ENCODE results near the gene ZNF367.

GRCh38 chr9:96342571-96343245, 75.5 kb downstream of the ZNF367 start:
- no peak for TF ChIP-seq POLR2A (IDR thresholded peaks at IDR 0.05; ENCODE audit: low read depth, low read length)
- TF ChIP-seq EZH2 (IDR thresholded peaks at IDR 0.05; ENCODE audit: borderline replicate concordance, low read depth, low read length, severe bottlenecking) = no peak
- TF ChIP-seq, protein P1, sequence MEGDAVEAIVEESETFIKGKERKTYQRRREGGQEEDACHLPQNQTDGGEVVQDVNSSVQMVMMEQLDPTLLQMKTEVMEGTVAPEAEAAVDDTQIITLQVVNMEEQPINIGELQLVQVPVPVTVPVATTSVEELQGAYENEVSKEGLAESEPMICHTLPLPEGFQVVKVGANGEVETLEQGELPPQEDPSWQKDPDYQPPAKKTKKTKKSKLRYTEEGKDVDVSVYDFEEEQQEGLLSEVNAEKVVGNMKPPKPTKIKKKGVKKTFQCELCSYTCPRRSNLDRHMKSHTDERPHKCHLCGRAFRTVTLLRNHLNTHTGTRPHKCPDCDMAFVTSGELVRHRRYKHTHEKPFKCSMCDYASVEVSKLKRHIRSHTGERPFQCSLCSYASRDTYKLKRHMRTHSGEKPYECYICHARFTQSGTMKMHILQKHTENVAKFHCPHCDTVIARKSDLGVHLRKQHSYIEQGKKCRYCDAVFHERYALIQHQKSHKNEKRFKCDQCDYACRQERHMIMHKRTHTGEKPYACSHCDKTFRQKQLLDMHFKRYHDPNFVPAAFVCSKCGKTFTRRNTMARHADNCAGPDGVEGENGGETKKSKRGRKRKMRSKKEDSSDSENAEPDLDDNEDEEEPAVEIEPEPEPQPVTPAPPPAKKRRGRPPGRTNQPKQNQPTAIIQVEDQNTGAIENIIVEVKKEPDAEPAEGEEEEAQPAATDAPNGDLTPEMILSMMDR (IDR thresholded peaks at IDR 0.05; ENCODE audit: extremely low read depth in 1 of 2, insufficient read depth in 1 of 2, low read depth in 1 of 2, low read length in 2 of 2) = no peak
- TF ChIP-seq POLR2AphosphoS5 (IDR thresholded peaks at IDR 0.05; ENCODE audit: insufficient read depth, low read depth, low read length) = no peak
- no peak for TF ChIP-seq MYC (IDR thresholded peaks at IDR 0.05; ENCODE audit: low read depth, low read length)
- no peak for TF ChIP-seq JUN (IDR thresholded peaks at IDR 0.05; ENCODE audit: borderline replicate concordance, insufficient read depth, insufficient read length, low read depth)

All from endothelial cell of umbilical vein (primary cell).